ENCODE results near the gene SETD1B.
A peak's percentile ranks its signal among the peaks of the same experiment; 100 is the strongest.

SETD1B gene

GRCh38 chr12:121795034-121795968 lies 8.5 kb upstream of the SETD1B start:
- Histone ChIP-seq H3K36me3 (ENCODE audit: control insufficient read depth in 5 of 5, insufficient read depth in 5 of 5, low read length in 5 of 5) (peaks cover 0 to 17% (median 11%) of the 10 kb centered on the region in 5 donors), H3K4me1 (ENCODE audit: control insufficient read depth in 5 of 5, insufficient read depth in 5 of 5, low read length in 5 of 5) (peaks cover 18 to 72% (median 68%) of the 10 kb centered on the region in 5 donors), H3K27me3 (ENCODE audit: control insufficient read depth in 5 of 5, insufficient read depth in 4 of 5, low read length in 5 of 5) (no peaks in the 10 kb centered on the region), H3K27ac (ENCODE audit: low read depth, low read length) (peak overlapping the region; percentile 100), H3K9me3 (ENCODE audit: control insufficient read depth in 5 of 5, low read length in 5 of 5) (no peaks in the 10 kb centered on the region), H3K4me3 (ENCODE audit: low read depth in 1 of 5, low read length in 5 of 5) (peak overlapping the region in 3 of 5 donors; percentile 34 to 59 (median 40)), H3K9ac (ENCODE audit: low read length in 5 of 5) (peak overlapping the region in 1 of 5 donors; percentile 41)

- Histone ChIP-seq H3K4me1 (ENCODE audit: control insufficient read depth in 5 of 5, insufficient read depth in 5 of 5, low read length in 5 of 5) (peaks cover 18 to 81% (median 79%) of the 10 kb centered on the region in 5 donors), H3K27ac (ENCODE audit: low read depth, low read length) (peak overlapping the region; percentile 100), H3K9me3 (ENCODE audit: control insufficient read depth in 5 of 5, low read length in 5 of 5) (no peaks in the 10 kb centered on the region), H3K27me3 (ENCODE audit: control insufficient read depth in 5 of 5, insufficient read depth in 4 of 5, low read length in 5 of 5) (no peaks in the 10 kb centered on the region), H3K4me3 (ENCODE audit: low read depth in 1 of 5, low read length in 5 of 5) (peak overlapping the region; percentile 32 to 69 (median 57)), H3K36me3 (ENCODE audit: control insufficient read depth in 5 of 5, insufficient read depth in 5 of 5, low read length in 5 of 5) (peaks cover 0 to 17% (median 11%) of the 10 kb centered on the region in 5 donors), H3K9ac (ENCODE audit: low read length in 5 of 5) (peak overlapping the region in 3 of 5 donors; percentile 23 to 52 (median 51))
Measured at GRCh38 chr12:121796855-121797751, 6.7 kb upstream of the SETD1B start.

- Histone ChIP-seq H3K4me1 (ENCODE audit: control insufficient read depth in 5 of 5, insufficient read depth in 5 of 5, low read length in 5 of 5) (peaks cover 18 to 86% (median 79%) of the 10 kb centered on the region in 5 donors), H3K4me3 (ENCODE audit: low read depth in 1 of 5, low read length in 5 of 5) (peak overlapping the region; percentile 53 to 76 (median 57)), H3K36me3 (ENCODE audit: control insufficient read depth in 5 of 5, insufficient read depth in 5 of 5, low read length in 5 of 5) (peaks cover 0 to 17% (median 11%) of the 10 kb centered on the region in 5 donors), H3K9ac (ENCODE audit: low read length in 5 of 5) (peak overlapping the region in 4 of 5 donors; percentile 13 to 41 (median 30)), H3K27ac (ENCODE audit: low read depth, low read length) (peak overlapping the region; percentile 100), H3K9me3 (ENCODE audit: control insufficient read depth in 5 of 5, low read length in 5 of 5) (no peaks in the 10 kb centered on the region), H3K27me3 (ENCODE audit: control insufficient read depth in 5 of 5, insufficient read depth in 4 of 5, low read length in 5 of 5) (no peaks in the 10 kb centered on the region)
Measured at GRCh38 chr12:121797937-121798786, 5.6 kb upstream of the SETD1B start.

- Histone ChIP-seq H3K4me1 (ENCODE audit: control insufficient read depth in 5 of 5, insufficient read depth in 5 of 5, low read length in 5 of 5) (peaks cover 18 to 82% (median 73%) of the 10 kb centered on the region in 5 donors), H3K9me3 (ENCODE audit: control insufficient read depth in 5 of 5, low read length in 5 of 5) (no peaks in the 10 kb centered on the region), H3K9ac (ENCODE audit: low read length in 5 of 5) (peak overlapping the region; percentile 13 to 68 (median 33)), H3K27ac (ENCODE audit: low read depth, low read length) (peak overlapping the region; percentile 100), H3K36me3 (ENCODE audit: control insufficient read depth in 5 of 5, insufficient read depth in 5 of 5, low read length in 5 of 5) (peaks cover 0 to 17% (median 11%) of the 10 kb centered on the region in 5 donors), H3K4me3 (ENCODE audit: low read depth in 1 of 5, low read length in 5 of 5) (peak overlapping the region; percentile 53 to 76 (median 57)), H3K27me3 (ENCODE audit: control insufficient read depth in 5 of 5, insufficient read depth in 4 of 5, low read length in 5 of 5) (no peaks in the 10 kb centered on the region)
Measured at GRCh38 chr12:121798787-121799155, 5.0 kb upstream of the SETD1B start.

- peak overlapping the region; percentile 61 to 85 (median 72) for H3K4me3 ChIP-seq (ENCODE audit: low read depth in 1 of 5, low read length in 5 of 5)
- H3K36me3 ChIP-seq (ENCODE audit: control insufficient read depth in 5 of 5, insufficient read depth in 5 of 5, low read length in 5 of 5): peaks cover 0 to 17% (median 11%) of the 10 kb centered on the region in 5 donors
- peak overlapping the region; percentile 31 to 84 (median 68) for H3K9ac ChIP-seq (ENCODE audit: low read length in 5 of 5)
- H3K4me1 ChIP-seq (ENCODE audit: control insufficient read depth in 5 of 5, insufficient read depth in 5 of 5, low read length in 5 of 5): peaks cover 18 to 77% (median 67%) of the 10 kb centered on the region in 5 donors
- H3K9me3 ChIP-seq (ENCODE audit: control insufficient read depth in 5 of 5, low read length in 5 of 5): no peaks in the 10 kb centered on the region
- H3K27ac ChIP-seq (ENCODE audit: low read depth, low read length): peak overlapping the region; percentile 100
- no peaks in the 10 kb centered on the region for H3K27me3 ChIP-seq (ENCODE audit: control insufficient read depth in 5 of 5, insufficient read depth in 4 of 5, low read length in 5 of 5)
Measured at GRCh38 chr12:121799156-121799841, 4.5 kb upstream of the SETD1B start.

GRCh38 chr12:121799842-121800693 lies 3.7 kb upstream of the SETD1B start:
- peaks cover 13 to 72% (median 65%) of the 10 kb centered on the region in 5 donors for H3K4me1 ChIP-seq (ENCODE audit: control insufficient read depth in 5 of 5, insufficient read depth in 5 of 5, low read length in 5 of 5)
- peak overlapping the region in 4 of 5 donors; percentile 64 to 98 (median 84) for H3K9ac ChIP-seq (ENCODE audit: low read length in 5 of 5)
- H3K4me3 ChIP-seq (ENCODE audit: low read depth in 1 of 5, low read length in 5 of 5): peak overlapping the region; percentile 67 to 85 (median 72)
- no peaks in the 10 kb centered on the region for H3K9me3 ChIP-seq (ENCODE audit: control insufficient read depth in 5 of 5, low read length in 5 of 5)
- peak overlapping the region; percentile 100 for H3K27ac ChIP-seq (ENCODE audit: low read depth, low read length)
- H3K36me3 ChIP-seq (ENCODE audit: control insufficient read depth in 5 of 5, insufficient read depth in 5 of 5, low read length in 5 of 5): peaks cover 0 to 17% (median 11%) of the 10 kb centered on the region in 5 donors
- H3K27me3 ChIP-seq (ENCODE audit: control insufficient read depth in 5 of 5, insufficient read depth in 4 of 5, low read length in 5 of 5): no peaks in the 10 kb centered on the region

- Histone ChIP-seq H3K9ac (ENCODE audit: low read length in 5 of 5) (peak overlapping the region; percentile 94 to 99 (median 98)), H3K4me1 (ENCODE audit: control insufficient read depth in 5 of 5, insufficient read depth in 5 of 5, low read length in 5 of 5) (peaks cover 15 to 73% (median 64%) of the 10 kb centered on the region in 5 donors), H3K27ac (ENCODE audit: low read depth, low read length) (peak overlapping the region; percentile 100), H3K9me3 (ENCODE audit: control insufficient read depth in 5 of 5, low read length in 5 of 5) (no peaks in the 10 kb centered on the region), H3K4me3 (ENCODE audit: low read depth in 1 of 5, low read length in 5 of 5) (peak overlapping the region; percentile 67 to 85 (median 84)), H3K36me3 (ENCODE audit: control insufficient read depth in 5 of 5, insufficient read depth in 5 of 5, low read length in 5 of 5) (peaks cover 0 to 12% (median 7%) of the 10 kb centered on the region in 5 donors), H3K27me3 (ENCODE audit: control insufficient read depth in 5 of 5, insufficient read depth in 4 of 5, low read length in 5 of 5) (no peaks in the 10 kb centered on the region)
Measured at GRCh38 chr12:121800694-121801594, 2.9 kb upstream of the SETD1B start.

All from subcutaneous abdominal adipose tissue (tissue), 5 donors.